Middle frontal gyrus (tissue), 1 donor: ENCODE data around the gene CENPF.
"Not testable (repeated sequence)": the region's sequence is repeated elsewhere in the genome, so short reads cannot be mapped to it uniquely, and the experiment has no call there.

Experiments
- DNase-seq: peaks from one replicate; pipeline ENCODE4 v3.0.0-alpha.2; 2015; ENCODE audit warnings: low spot score; ENCODE audit errors: extremely low spot score

Gene CENPF

DNA sequence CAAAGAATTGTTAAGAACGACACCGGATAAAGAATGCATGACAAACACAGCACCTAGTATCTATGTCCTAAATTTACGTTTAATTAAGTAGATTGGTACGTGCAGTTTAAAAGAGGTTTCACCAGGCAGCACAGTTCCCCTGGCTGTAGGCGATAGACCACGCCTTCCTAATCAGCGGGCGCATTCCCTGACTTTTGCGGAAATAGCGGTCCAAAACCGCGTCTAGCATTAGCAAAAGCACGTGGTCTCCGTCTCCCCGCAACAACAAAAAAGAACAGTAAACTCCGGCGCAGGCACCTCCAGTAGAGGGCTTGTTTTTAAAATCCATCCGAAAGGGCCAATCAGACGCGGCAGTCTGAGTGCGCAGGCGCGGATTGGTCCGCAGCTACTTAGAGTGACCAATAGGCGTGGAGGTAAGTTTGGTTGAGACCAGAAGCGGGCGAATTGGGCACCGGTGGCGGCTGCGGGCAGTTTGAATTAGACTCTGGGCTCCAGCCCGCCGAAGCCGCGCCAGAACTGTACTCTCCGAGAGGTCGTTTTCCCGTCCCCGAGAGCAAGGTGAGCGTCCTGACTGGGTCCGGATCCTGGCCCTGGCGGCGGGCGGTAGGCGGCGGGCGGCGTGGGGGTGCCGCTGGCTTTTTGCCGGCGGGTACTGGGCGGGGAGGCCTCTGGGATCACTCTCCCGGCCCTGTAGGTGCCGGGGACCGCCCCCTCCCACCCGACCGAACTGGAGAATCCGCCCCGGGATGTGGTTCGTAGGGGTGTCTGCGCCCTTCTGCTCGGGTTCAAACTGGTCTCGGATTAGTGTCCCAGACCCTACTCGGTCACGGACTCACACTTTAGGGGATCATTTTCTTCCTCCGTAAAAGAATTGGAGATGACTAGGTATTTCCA is at the start of gene CENPF:
Gene CENPF (plus strand): TSS at position 432 of the 894 bp plus-strand sequence. CDS start 10,560 bp downstream, outside the sequence.
- DNase-seq: peak; percentile 86

GRCh38 chr1:214557952-214558735 is 44.9 kb upstream of the CENPF start:
- DNase-seq: no peak

DNA sequence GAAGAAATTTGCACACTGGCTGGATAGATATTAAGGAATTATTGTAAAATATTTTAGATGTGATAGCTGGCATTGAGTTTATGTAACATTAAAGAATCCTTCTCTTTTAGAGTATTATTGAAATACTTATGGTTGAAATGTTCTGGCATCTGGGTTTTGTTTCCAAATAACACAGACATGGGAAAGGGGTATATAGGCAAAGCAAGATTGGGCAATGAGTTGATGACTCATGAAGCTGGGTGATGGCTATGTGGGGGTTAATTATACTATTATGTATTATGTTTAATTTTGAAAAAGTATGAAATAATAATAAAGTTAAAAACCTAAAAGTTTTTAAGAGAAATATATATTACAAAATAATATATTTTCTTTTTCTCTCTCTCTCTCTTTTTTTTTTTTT is 39.1 kb upstream of the CENPF start:
- DNase-seq: no peak

DNA sequence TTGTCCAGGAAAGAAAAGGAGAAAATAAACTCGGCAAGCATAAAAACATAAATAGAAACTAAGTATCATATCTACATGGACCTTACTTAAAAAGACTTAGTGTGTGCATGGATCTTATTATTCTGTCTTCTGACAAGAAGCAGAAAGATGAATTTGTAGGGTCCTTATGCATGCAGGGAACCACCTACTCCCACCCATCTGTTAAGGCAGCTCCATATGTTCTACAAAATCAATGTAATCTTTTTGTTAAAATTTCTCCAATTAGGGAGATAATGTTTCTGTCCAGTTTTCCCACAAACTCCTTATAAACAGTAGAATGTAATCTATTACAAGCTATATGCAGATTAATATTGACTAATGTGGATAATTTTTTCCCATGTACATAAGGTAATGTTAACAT is 37.7 kb upstream of the CENPF start:
- DNase-seq: no peak

DNA sequence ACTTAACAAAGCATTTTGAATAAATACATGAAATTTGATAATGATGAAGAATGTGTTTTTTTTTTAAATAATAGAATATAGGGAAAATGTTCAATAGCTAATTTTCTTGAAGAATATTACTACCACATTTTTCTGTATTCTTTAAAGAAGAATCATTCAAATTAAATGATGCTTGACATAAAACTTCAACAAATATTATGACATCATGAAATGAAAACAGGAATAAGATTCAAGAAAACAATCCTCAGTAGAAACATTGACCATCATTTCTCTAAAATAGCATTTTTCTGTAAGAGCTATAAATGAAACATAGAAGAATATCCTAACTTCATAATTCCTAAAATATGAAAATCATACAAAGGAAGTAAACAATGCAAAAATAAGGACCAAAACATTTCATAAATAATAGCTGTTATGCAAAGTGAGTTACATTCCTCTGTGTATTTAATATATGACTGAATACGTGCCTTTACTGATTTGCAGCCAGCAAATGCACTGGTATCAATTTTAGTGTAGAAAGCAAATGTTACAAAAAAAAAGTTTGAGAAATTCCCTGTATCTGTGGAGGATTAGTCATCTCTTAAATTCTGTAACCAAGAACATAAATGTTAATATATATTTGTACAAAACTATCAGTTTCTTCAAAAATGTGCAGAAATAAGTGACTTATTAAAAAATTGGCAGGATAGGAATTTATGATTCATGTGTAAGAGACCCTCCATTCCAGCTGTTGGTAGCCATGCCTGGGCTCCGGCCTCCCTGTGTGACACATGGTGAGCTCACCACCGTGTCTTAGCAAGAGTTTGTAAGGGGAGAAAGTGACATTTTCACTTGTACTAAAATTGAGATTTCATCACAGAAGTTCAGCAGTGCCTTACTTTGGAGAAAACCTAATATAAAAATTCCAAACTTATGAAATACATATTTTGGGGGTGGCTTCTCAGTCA is 36.6 kb upstream of the CENPF start:
- no peak for DNase-seq

DNA sequence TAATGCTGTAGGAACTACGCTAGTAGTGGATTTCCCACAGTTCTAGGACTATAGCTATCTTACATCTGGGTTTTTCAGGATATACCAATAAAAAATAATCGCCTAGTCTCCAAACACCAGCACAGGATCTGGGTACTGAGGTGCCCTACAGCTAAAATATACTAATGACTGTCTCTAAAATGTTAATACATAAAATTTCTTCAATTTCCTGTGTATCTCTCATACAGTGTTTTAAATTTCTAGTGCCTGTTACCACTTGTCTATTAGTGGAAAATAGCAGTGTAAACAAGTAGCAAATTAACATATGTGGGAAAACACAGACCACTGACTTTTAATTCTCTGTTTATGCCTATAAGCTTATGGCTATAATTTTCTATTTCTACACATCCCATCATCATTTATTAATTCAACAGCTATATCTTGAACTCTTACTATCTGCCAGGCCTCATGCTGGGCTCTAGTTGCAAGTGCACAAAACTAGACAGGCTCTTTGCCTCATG is 35.5 kb upstream of the CENPF start:
- DNase-seq: no peak

DNA sequence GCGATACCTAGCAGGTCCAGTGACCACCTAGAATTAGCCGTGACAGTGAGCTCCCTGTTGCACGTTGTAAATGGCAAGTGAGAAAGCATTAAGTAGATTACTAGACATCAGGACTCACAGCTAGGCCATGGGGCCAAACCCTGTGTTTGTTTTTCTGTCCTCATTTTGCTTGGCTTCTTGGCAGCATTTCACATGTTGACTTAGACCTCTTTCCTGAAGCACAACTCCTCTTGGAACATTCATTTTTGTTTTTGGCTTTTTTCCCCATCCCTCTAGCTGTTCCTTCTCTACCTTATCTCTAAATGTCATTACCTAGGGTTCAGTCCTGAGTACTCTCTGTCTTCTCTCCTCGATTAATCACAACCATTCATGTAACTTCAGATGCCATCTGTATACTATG is 34.7 kb upstream of the CENPF start:
- no peak for DNase-seq

DNA sequence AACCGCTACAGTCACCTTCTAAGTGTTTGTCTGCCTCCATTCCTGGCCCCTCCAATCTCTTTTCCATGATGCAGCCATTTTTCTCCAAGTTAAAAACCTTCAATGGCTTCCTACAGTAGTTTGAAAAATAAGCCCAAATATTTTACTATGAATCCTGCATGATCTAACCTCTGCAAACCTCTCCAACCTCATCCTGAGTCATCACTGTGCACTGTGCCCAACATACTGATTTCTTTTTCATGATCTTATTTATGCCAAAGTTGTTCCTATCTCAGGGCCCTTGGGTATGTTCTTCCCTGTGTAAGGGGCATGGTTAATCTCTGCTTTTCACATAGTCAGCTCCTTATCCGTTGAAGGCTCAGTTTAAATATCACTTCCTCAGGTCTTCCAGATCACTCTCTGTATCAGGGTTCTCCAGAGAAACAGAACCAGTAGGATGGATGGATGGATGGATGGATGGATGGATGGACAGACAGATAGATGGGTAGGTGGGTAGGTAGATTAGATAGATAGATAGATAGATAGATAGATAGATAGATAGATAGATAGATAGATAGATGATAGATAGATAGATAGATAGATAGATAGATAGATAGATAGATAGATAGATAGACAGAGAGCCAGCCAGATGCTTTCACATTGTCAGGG is 33.5 kb upstream of the CENPF start:
- DNase-seq: no peak

DNA sequence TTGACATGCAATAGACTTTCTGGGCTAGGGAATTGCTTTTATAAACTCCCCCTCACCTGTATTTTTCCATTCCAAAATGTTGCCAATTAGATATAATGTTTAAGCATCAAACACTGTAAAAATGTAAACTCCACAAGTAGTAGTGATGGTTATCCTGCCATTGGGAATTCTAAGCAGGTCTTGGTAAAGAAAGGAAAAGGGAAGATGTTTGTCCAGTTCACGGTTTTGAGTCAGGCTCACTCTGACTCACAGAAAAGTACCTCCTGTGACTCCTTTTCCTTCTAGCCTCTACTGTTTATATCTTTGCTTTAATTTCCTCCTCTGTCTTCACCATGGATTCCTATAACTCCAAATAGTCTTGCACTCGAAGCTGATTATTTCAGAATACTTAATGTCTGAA is 32.6 kb upstream of the CENPF start:
- no peak for DNase-seq

GRCh38 chr1:214571281-214571680 is 31.7 kb upstream of the CENPF start:
- DNase-seq: no peak

- no peak for DNase-seq
These were observed 29.3 kb upstream of the CENPF start for GRCh38 chr1:214573386-214574318.

DNA sequence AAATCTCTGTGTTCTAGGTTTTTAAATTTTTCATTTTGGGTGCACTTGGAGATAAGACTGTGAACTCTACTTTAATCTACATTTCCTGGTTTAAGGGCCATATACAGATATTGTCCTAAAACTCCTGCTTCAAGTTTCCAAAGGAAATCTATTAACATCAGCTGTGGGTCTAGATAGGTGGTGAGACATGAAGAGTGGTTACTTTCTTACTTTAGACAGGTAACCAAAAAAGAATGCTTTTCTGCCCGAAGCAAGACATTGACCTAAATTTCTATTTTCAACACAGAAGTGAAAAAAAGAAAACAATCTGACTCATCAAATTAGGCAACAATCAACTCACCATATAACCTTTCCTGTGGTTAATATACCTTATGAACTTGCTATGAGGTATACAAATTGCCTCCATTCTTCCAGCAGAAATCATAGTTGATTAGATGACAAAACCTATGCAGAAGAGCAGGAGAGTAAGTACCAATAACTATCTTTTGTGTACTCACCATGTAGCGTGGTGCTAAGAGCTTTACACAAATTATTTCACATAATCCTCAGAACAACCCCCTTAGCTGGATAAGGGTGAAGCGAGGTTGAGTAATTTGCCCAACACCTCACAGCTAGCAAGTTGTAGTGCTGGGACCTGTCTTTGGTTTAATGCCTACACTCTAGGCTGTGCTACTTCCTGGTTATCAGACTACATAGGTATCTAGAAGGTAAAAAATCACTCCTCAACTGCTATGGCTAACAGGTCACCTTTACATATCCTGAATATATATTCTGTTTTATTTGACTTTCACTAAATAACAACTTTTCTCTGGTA is 28.2 kb upstream of the CENPF start:
- no peak for DNase-seq

DNA sequence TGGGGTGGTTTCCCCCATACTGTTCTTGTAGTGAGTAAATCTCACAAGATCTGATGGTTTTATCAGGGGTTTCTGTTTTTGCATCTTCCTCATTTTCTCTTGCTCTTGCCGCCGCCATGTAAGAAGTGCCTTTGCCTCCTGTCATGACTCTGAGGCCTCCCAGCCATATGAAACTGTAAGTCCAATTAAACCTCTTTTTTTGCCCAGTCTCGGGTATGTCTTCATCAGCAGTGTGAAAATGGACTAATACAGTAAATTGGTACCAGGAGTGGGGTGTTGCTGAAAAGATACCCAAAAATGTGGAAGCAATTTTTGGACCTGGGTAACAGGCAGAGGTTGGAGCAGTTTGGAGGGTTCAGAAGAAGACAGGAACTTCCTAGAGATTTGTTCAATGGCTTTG is 26.9 kb upstream of the CENPF start:
- not testable (repeated sequence) for DNase-seq

GRCh38 chr1:214579183-214579582 is 23.8 kb upstream of the CENPF start:
- no peak for DNase-seq

GRCh38 chr1:214581785-214582184 is 21.2 kb upstream of the CENPF start:
- DNase-seq: no peak

DNA sequence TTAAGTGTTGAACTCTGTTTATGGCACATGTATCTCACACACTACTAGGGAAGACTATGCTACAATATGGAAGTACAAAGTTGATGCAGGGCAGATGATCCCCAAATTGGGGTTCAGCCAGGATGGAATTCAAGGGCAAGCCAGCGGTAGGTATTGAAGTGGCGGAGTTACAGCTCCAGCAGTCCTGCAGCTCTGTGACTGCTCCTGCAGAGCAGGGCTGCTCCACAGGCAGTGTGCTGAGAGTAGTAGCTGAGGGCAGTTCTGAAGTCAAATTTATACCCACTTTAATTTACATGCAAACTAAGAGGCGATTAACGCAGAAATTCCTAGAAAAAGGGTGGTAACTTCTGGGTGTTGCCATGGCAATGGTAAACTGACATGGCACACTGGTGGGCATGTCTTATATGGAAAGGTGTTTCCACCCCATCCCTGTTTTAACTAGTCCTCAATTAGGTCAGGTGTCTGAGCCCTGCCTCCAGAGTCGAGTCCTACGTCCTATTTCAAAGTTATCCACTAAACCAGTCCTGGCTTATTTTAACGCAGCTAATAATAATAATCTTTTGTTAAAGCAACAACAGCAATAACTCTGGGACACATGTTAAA is 20.6 kb upstream of the CENPF start:
- no peak for DNase-seq

DNA sequence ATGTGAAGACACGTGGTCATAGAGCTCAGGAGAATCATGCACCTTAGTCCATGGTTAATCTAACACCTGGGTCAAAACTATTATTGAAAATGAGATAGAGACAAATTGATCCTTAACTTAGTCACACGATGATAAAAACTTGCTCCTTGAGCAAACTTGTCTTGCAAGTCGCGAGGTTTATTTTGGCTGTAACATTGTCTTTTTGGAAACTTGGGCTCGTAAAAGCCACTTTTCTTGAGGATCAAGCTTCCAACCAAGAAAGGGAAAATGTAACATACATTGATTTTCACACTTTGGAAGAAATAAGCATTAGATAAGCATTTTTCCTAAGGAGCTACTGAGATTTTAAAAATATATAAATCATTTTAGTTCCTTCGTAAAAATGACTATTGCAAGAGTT is 19.9 kb upstream of the CENPF start:
- DNase-seq: no peak

DNA sequence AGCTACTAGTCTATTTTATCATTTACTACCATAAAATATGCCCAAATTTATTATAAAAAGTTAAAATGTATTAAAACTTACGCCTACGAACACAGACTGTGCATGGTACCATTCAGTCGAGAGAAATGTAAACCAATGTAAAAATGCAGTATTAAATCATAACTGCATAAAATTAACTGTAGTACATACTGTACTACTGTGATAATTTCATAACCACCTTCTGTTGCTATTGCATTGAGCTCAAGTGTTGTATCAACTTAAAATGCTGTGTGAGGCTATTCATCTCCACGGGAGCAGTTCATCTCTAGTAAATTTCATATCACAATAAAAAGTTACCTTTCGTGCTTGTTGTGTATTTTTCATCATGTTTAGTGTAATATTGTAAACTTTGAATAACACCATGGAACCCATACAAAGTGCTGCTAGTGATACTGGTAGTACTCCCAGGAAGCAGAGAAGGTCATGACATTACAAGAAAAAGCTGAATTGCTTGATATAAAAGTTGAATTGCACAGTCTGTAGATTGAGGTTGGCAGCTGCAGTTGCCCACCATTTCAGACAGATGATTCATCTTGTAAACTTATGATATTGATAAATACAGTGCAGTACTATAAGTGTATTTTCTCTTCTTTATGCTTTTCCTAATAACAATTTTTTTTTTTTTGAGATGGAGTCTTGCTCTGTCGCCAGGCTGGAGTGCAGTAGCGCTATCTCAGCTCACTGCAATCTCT is 19.0 kb upstream of the CENPF start:
- no peak for DNase-seq
